Prostate gland (tissue), 2 donors: ENCODE results near the gene NQO1.
"Not testable (repeated sequence)": the region's sequence is repeated elsewhere in the genome, so short reads cannot be mapped to it uniquely, and the experiment has no call there.

Source experiments
- POLR2A ChIP-seq: fragments of 450-650 bp; IDR thresholded peaks from one replicate; pipeline ENCODE4 v1.6.1; 2016; ENCODE audit warnings: antibody characterized with exemption, mild to moderate bottlenecking
- TF ChIP-seq, protein P1 (sequence below), 4 experiments: fragments of 200-600 bp in 2 of 4; fragments of 450-650 bp in 2 of 4; sonication (generic) in 2 of 4; IDR thresholded peaks; 1 replicate in 3 of 4; 2 replicates in 1 of 4; pipeline ENCODE4 v1.5.1; 2016 to 2019; ENCODE audit warnings: antibody characterized with exemption in 4 of 4, mild to moderate bottlenecking in 2 of 4, moderate library complexity in 2 of 4

DNA sequence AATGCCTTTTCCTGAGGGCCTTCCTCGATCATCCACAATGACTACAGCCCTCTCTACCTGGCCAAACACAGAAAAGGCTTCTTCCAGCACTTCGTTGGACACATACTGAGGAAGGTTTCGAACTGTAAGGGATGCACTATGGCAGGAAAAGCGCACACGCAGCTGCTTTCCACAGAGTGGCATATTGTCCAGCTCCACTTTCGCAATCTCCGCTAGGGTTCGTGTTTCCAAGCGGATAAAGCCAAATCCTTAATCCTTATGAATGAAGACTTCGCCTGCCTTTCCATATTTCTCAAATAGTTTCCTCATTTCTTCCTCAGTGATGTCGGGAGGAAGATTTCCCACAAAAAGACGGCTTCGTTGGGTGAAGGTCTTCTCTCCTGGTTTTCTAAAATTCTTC is 31.0 kb upstream of the NQO1 start:
- TF ChIP-seq, protein P1, sequence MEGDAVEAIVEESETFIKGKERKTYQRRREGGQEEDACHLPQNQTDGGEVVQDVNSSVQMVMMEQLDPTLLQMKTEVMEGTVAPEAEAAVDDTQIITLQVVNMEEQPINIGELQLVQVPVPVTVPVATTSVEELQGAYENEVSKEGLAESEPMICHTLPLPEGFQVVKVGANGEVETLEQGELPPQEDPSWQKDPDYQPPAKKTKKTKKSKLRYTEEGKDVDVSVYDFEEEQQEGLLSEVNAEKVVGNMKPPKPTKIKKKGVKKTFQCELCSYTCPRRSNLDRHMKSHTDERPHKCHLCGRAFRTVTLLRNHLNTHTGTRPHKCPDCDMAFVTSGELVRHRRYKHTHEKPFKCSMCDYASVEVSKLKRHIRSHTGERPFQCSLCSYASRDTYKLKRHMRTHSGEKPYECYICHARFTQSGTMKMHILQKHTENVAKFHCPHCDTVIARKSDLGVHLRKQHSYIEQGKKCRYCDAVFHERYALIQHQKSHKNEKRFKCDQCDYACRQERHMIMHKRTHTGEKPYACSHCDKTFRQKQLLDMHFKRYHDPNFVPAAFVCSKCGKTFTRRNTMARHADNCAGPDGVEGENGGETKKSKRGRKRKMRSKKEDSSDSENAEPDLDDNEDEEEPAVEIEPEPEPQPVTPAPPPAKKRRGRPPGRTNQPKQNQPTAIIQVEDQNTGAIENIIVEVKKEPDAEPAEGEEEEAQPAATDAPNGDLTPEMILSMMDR (IDR thresholded peaks at IDR 0.05): not testable (repeated sequence)
- TF ChIP-seq POLR2A: not testable (repeated sequence)
